Measurements from ENCODE around the gene DOCK8. TPM values are rescaled to one million over a fixed set of nuclear protein-coding genes. Genes with fewer than 3 reads are reported as not detected.
"Not testable (repeated sequence)": the region's sequence is repeated elsewhere in the genome, so short reads cannot be mapped to it uniquely, and the experiment has no call there.

The DOCK8 gene
- total RNA-seq, 1 donor from 2014 or later = 8.9 TPM

DNA sequence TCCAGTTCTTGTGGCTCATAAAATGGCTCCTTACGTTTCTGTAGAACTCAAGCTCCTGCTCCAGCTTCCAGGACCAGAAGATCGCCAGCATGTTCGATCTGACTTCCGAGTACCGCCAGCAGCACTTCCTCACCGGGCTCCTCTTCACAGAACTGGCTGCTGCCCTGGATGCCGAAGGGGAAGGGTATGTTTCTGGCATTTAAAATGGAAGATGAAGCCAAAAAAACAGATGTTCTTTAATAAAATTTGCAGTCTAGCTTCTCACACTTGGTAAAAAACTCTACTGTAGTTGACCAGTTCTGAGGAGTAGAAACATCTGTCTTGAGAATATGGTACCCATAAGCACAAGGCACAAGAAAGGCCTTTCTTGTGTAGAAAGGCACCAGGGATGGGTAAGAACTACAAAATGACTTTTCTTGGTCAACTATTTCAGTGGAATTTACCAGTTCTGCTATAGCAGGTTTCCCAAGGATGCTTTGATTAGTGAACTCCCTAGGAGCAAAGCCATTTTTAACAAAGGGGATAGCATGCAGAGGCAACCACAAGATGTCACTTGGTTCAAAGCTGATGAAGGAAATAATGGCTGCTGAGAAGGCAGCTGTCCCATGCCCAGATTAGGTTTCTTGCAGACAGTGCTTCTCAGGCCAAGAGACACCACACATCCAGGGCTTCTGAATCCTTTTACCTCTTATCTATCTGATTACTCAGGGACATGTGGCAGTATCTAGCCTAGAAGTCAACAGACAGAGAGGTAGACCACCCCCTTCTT is 192.4 kb downstream of the DOCK8 start:
- Histone ChIP-seq H3K4me1 (no peaks in the 10 kb centered on the region), H3K9me3 (no peaks in the 10 kb centered on the region), H3K36me3 (no peaks in the 10 kb centered on the region), H3K27me3 (no peaks in the 10 kb centered on the region), H3K4me3 (no peak overlapping the region), H3K27ac (no peak overlapping the region)
- intact Hi-C loops (cut with DNase I) = no loop called here
- DNase-seq (ENCODE audit: low spot score in 2 of 2) = no peak
- TF ChIP-seq, protein P1, sequence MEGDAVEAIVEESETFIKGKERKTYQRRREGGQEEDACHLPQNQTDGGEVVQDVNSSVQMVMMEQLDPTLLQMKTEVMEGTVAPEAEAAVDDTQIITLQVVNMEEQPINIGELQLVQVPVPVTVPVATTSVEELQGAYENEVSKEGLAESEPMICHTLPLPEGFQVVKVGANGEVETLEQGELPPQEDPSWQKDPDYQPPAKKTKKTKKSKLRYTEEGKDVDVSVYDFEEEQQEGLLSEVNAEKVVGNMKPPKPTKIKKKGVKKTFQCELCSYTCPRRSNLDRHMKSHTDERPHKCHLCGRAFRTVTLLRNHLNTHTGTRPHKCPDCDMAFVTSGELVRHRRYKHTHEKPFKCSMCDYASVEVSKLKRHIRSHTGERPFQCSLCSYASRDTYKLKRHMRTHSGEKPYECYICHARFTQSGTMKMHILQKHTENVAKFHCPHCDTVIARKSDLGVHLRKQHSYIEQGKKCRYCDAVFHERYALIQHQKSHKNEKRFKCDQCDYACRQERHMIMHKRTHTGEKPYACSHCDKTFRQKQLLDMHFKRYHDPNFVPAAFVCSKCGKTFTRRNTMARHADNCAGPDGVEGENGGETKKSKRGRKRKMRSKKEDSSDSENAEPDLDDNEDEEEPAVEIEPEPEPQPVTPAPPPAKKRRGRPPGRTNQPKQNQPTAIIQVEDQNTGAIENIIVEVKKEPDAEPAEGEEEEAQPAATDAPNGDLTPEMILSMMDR (IDR thresholded peaks at IDR 0.05) = peak in 1 of 3 experiments; percentile 16

DNA sequence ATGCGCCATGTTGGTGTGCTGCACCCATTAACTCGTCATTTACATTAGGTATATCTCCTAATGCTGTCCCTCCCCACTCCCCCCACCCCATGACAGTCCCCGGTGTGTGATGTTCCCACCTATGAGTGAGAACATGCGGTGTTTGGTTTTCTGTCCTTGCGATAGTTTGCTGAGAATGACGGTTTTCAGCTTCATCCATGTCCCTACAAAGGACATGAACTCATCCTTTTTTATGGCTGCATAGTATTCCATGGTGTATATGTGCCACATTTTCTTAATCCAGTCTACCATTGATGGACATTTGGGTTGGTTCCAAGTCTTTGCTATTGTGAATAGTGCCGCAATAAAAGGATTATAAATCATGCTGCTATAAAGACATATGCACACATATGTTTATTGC is 195.0 kb downstream of the DOCK8 start:
- DNase-seq (ENCODE audit: low spot score in 2 of 2); H3K27me3 ChIP-seq; H3K4me3 ChIP-seq; intact Hi-C loops (cut with DNase I); H3K36me3 ChIP-seq; H3K27ac ChIP-seq; H3K4me1 ChIP-seq; H3K9me3 ChIP-seq: not testable (repeated sequence)

DNA sequence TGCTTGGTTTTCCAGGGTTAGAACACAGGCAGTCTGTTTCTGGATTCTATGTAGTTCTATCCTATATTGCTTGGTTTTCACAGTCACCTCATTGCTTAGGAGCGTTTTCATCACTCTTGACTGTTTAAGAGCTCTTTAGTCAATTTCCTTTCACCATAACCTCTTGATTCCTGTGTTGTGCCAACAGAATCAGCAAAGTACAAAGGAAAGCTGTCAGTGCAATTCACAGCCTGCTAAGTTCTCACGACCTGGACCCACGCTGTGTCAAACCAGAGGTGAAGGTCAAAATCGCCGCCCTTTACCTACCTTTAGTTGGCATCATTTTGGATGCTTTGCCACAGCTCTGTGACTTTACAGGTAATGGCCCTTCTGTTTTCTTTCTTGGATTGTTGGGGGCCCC is 199.9 kb downstream of the DOCK8 start:
- Histone ChIP-seq H3K9me3 (no peaks in the 10 kb centered on the region), H3K36me3 (no peaks in the 10 kb centered on the region), H3K27ac (no peak overlapping the region), H3K27me3 (no peaks in the 10 kb centered on the region), H3K4me3 (no peak overlapping the region), H3K4me1 (no peaks in the 10 kb centered on the region)
- TF ChIP-seq, protein P1 (IDR thresholded peaks at IDR 0.05) = no peak
- intact Hi-C loops (cut with DNase I) = no loop called here
- DNase-seq (ENCODE audit: low spot score in 2 of 2) = no peak

DNA sequence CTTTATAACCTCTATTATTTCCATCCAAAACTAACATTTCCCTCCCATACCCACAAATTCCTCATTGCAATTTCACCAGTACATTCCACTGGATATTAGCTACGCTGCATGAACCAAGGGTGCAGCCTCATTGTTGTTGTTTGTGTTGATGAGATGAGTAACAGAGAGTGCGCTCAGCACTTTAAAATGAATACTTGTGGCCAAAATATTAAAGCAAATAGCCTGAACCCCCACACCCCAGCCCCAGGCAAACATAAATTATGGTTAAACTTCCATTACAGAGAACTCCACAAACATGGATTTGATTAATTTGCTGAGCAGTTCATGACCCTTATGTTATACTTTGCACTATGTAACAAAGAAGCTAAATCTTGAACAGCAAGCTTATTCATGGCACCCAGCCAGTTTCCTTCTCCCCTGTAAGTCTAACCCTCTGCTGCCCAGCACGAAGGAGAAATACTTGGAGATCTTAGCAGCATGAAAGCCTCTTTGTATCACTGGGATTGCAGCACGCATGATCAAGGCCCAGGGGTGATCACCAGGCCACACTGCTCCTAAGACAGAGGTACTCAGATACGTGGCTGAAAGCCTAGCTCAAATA is 205.0 kb downstream of the DOCK8 start:
- Histone ChIP-seq H3K27me3 (no peaks in the 10 kb centered on the region), H3K36me3 (no peaks in the 10 kb centered on the region), H3K9me3 (no peaks in the 10 kb centered on the region), H3K4me3 (no peak overlapping the region), H3K4me1 (no peaks in the 10 kb centered on the region), H3K27ac (no peak overlapping the region)
- no peak for DNase-seq (ENCODE audit: low spot score in 2 of 2)
- TF ChIP-seq, protein P1 (IDR thresholded peaks at IDR 0.05) = no peak
- intact Hi-C loops (cut with DNase I) = no loop called here

DNA sequence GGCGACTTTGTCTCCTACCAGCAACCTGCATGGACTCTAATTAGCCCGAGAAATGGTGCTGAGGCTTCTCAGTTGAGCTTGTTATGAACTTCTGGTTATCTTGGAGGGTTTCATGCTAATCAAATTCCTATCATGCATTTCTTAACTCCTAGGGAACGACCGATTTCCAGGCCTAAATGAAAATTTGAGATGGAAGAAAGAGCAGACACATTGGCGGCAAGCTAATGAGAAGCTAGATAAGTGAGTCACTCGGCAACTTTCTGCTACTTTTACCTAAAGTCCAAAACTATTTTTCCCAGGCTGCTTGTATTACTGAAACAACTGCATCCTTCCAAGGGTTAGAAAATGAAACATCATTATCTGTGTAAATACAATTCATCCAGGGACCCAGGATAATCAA is 207.2 kb downstream of the DOCK8 start:
- H3K27me3 ChIP-seq = no peaks in the 10 kb centered on the region
- H3K27ac ChIP-seq = no peak overlapping the region
- H3K4me3 ChIP-seq = no peak overlapping the region
- no peak for DNase-seq (ENCODE audit: low spot score in 2 of 2)
- TF ChIP-seq, protein P1 (IDR thresholded peaks at IDR 0.05) = no peak
- no peaks in the 10 kb centered on the region for H3K36me3 ChIP-seq
- intact Hi-C loops (cut with DNase I) = no loop called here
- H3K4me1 ChIP-seq = no peaks in the 10 kb centered on the region
- no peaks in the 10 kb centered on the region for H3K9me3 ChIP-seq

DNA sequence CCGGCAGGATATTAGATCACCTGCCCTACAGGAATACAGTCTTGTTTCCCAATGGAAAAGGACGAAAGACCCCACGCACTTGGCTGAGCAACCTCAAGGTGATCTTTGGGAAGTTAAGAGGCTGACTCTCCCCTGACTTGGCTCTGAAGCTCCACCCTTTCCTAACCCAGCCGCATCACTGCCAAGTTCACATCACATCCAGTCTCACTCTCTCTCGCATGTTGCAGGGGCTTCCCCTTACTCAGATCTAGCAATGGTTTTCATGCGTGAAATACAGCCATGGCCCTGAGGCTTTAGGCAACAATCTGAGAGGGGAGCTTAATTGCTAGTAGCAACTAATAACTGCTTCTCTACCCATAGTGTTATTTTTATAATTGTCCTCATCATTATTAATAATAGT is 211.6 kb downstream of the DOCK8 start:
- DNase-seq (ENCODE audit: low spot score in 2 of 2) = no peak
- intact Hi-C loops (cut with DNase I) = no loop called here
- Histone ChIP-seq H3K27me3 (no peaks in the 10 kb centered on the region), H3K9me3 (no peaks in the 10 kb centered on the region), H3K4me3 (no peak overlapping the region), H3K36me3 (no peaks in the 10 kb centered on the region), H3K4me1 (no peaks in the 10 kb centered on the region), H3K27ac (no peak overlapping the region)
- TF ChIP-seq, protein P1 (IDR thresholded peaks at IDR 0.05) = no peak

Data from ascending aorta (tissue), 2 donors.